Upper lobe of right lung (tissue), 1 donor: Measurements from ENCODE around the gene R3HDM1. TPM values are rescaled to one million over a fixed set of nuclear protein-coding genes. Genes with fewer than 3 reads are reported as not detected.

Experiments used
- ATAC-seq: fragments of 200-7000 bp; cut with Tn5 transposase; one replicate; pipeline ENCODE4 v1.9.1; 2020; ENCODE audit warnings: mild to moderate bottlenecking, moderate library complexity
- DNase-seq: peaks from one replicate; pipeline ENCODE4 v3.0.0-alpha.2; 2020
- H3K27ac ChIP-seq: fragments of 200-600 bp; one replicate; pipeline ENCODE4 v1.8.0; 2022
- H3K27me3 ChIP-seq: fragments of 200-600 bp; one replicate; pipeline ENCODE4 v1.8.0; 2022; ENCODE audit warnings: mild to moderate bottlenecking
- H3K36me3 ChIP-seq: fragments of 200-600 bp; one replicate; pipeline ENCODE4 v1.8.0; 2022
- H3K4me1 ChIP-seq: fragments of 200-600 bp; one replicate; pipeline ENCODE4 v1.8.0; 2022
- H3K4me3 ChIP-seq: fragments of 200-600 bp; one replicate; pipeline ENCODE4 v1.8.0; 2022; ENCODE audit warnings: mild to moderate bottlenecking
- H3K9me3 ChIP-seq: fragments of 200-600 bp; one replicate; pipeline ENCODE4 v1.8.0; 2022
- CTCF ChIP-seq: fragments of 200-600 bp; IDR thresholded peaks from one replicate; pipeline ENCODE4 v1.8.0; 2022; ENCODE audit warnings: antibody characterized with exemption
- intact Hi-C: fragments of 100-400 bp; cut with DNase I; formaldehyde crosslinking; loops from one replicate; pipeline ENCODE4 v1.11.0; 2022
- total RNA-seq: library from RNA; stranded (reverse); fragmentation: NEBNext Ultra II Directional; extraction: Animal tissue kit (Norgen Biotek cat#: 25700); gene quantifications from one replicate; pipeline ENCODE4 v1.2.1, GENCODE V29; 2021
- donor health status: DM: no; HTN: yes; CAD: no; lungs with severe emphysema.

The R3HDM1 gene
- total RNA-seq, 1 donor from 2014 or later: 17.0 TPM

DNA sequence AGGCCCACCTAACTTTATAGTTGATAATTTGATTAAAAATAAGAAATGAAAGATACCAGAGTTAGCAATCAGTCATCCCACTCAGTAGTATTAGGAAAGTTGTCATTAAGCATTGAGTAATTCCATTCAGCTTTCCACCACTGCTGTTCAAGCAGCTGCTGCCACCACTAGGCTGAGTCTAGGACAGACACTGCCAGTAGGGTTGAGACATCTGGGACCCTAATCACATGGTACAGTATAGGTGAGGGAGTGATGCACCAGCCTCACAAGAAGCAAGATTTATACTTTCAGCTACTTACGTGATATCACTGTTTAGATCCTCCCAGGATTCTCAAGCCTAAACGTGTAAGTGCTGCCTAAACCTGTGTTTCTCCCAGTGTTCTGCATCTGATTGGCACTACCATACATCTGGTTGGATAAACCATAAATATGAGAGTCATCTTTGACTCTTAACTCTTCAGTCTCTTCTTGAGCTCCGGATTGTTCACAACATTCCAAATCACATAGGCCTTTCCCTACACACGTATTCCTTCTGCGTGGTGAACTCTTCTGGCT lies 213.6 kb downstream of the R3HDM1 start:
- Histone ChIP-seq H3K4me3 (no peak overlapping the region), H3K27me3 (no peaks in the 10 kb centered on the region), H3K9me3 (no peaks in the 10 kb centered on the region), H3K27ac (no peak overlapping the region), H3K36me3 (peaks cover 26% of the 10 kb centered on the region), H3K4me1 (peaks cover 23% of the 10 kb centered on the region)
- ATAC-seq (no peak), DNase-seq (no peak)
- intact Hi-C loops: no loop called here
- TF ChIP-seq CTCF: peak; percentile 15

- no peak for ATAC-seq
- Histone ChIP-seq H3K4me3 (no peak overlapping the region), H3K4me1 (peaks cover 23% of the 10 kb centered on the region), H3K27me3 (no peaks in the 10 kb centered on the region), H3K27ac (no peak overlapping the region), H3K36me3 (peaks cover 33% of the 10 kb centered on the region), H3K9me3 (no peaks in the 10 kb centered on the region)
- intact Hi-C loops: no loop called here
- TF ChIP-seq CTCF: no peak
- no peak for DNase-seq
Observed at GRCh38 chr2:135745545-135745944, 214.3 kb downstream of the R3HDM1 start.

GRCh38 chr2:135755573-135755972 lies 224.3 kb downstream of the R3HDM1 start:
- DNase-seq (no peak), ATAC-seq (no peak)
- Histone ChIP-seq H3K27ac (no peak overlapping the region), H3K4me1 (no peaks in the 10 kb centered on the region), H3K9me3 (no peaks in the 10 kb centered on the region), H3K4me3 (no peak overlapping the region), H3K36me3 (peaks cover 91% of the 10 kb centered on the region), H3K27me3 (no peaks in the 10 kb centered on the region)
- TF ChIP-seq CTCF: no peak
- intact Hi-C loops: no loop called here

- no peak for TF ChIP-seq CTCF
- peaks cover 95% of the 10 kb centered on the region for H3K36me3 ChIP-seq
Observed at GRCh38 chr2:135756692-135757091, 225.4 kb downstream of the R3HDM1 start.

DNA sequence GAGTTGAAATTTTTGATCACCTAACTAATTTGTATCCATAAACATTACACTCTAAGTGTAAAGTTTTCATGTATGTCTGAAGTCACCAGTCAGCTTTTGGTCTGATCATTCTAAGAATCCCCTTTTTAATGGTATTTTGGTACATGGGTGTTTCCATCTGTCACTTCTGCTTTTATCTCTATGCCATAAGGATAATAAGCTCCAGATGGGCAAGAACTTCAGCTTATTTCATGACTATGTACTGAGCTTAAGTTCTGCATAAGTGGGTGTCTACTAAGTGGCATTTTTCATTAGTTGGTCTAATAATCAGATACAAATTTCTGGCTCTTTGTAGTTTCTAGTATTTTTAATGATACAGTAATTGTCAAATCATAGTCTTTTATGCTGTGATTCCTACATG lies 230.7 kb downstream of the R3HDM1 start:
- no peak for TF ChIP-seq CTCF
- Histone ChIP-seq H3K27me3 (no peaks in the 10 kb centered on the region), H3K36me3 (peaks cover 95% of the 10 kb centered on the region), H3K4me3 (no peak overlapping the region), H3K4me1 (no peaks in the 10 kb centered on the region), H3K9me3 (no peaks in the 10 kb centered on the region), H3K27ac (no peak overlapping the region)
- DNase-seq (no peak), ATAC-seq (no peak)
- intact Hi-C loops: no loop called here

More at GRCh38 chr2:135756692-135757091, 225.4 kb downstream of the R3HDM1 start:
- DNase-seq (no peak), ATAC-seq (no peak)
- H3K27me3 ChIP-seq: no peaks in the 10 kb centered on the region
- no peak overlapping the region for H3K4me3 ChIP-seq
- no peak overlapping the region for H3K27ac ChIP-seq
- no peaks in the 10 kb centered on the region for H3K9me3 ChIP-seq
- H3K4me1 ChIP-seq: no peaks in the 10 kb centered on the region
- intact Hi-C loops: no loop called here

DNA sequence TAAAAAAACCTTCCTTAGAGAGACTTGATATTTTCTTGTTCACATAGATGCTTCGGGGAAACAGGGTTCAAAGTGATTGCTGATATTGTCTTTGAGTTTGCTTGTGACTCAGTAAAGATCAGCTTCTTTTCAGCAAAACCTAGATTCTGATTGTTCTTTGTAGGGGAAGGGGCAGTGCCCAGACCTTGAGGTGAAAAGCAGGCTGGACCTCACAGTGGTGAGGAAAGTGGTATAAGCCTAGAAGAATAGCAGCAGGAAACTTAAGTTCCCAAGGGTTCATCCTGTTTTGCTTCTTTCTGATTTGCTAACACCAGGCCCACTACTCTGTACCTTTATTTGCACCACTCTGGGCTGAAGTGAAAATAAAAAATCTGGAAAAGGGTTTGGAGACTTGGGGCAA lies 231.2 kb downstream of the R3HDM1 start:
- peaks cover 95% of the 10 kb centered on the region for H3K36me3 ChIP-seq
- H3K27ac ChIP-seq: no peak overlapping the region
- ATAC-seq (no peak), DNase-seq (no peak)
- TF ChIP-seq CTCF: no peak
- intact Hi-C loops: no loop called here
- no peaks in the 10 kb centered on the region for H3K27me3 ChIP-seq
- no peak overlapping the region for H3K4me3 ChIP-seq
- H3K9me3 ChIP-seq: no peaks in the 10 kb centered on the region
- H3K4me1 ChIP-seq: no peaks in the 10 kb centered on the region
